IPS DF 19.7 (cell line): Measurements from ENCODE around the gene DLG1.

ENCODE experiments used
- DNase-seq: peaks from one replicate; pipeline ENCODE4 v3.0.0-alpha.2; 2013; ENCODE audit warnings: low read depth, low spot score

Gene DLG1

GRCh38 chr3:197015790-197016736, 282.3 kb downstream of the DLG1 start:
- no peak for DNase-seq

GRCh38 chr3:197014942-197015575, 283.4 kb downstream of the DLG1 start:
- DNase-seq = no peak

- no peak for DNase-seq
Observed at GRCh38 chr3:197014024-197014423, 284.4 kb downstream of the DLG1 start.

- no peak for DNase-seq
Observed at GRCh38 chr3:197012540-197012883, 285.9 kb downstream of the DLG1 start.

- DNase-seq = no peak
Observed at GRCh38 chr3:197011780-197012539, 286.5 kb downstream of the DLG1 start.

GRCh38 chr3:197010556-197011351, 287.7 kb downstream of the DLG1 start:
- no peak for DNase-seq

- no peak for DNase-seq
Observed at GRCh38 chr3:197009532-197010019, 288.8 kb downstream of the DLG1 start.

- DNase-seq = no peak
Observed at GRCh38 chr3:197008436-197009209, 289.8 kb downstream of the DLG1 start.

- no peak for DNase-seq
Observed at GRCh38 chr3:197007953-197008352, 290.5 kb downstream of the DLG1 start.

- no peak for DNase-seq
Observed at GRCh38 chr3:197007296-197007940, 291.0 kb downstream of the DLG1 start.

GRCh38 chr3:197006860-197007259, 291.6 kb downstream of the DLG1 start:
- DNase-seq = no peak

GRCh38 chr3:197006446-197006845, 292.0 kb downstream of the DLG1 start:
- DNase-seq = no peak

GRCh38 chr3:197003461-197004385, 294.7 kb downstream of the DLG1 start:
- no peak for DNase-seq

- DNase-seq = no peak
Observed at GRCh38 chr3:197002701-197003454, 295.5 kb downstream of the DLG1 start.

- DNase-seq = no peak
Observed at GRCh38 chr3:197001972-197002700, 296.3 kb downstream of the DLG1 start.

- DNase-seq = no peak
Observed at GRCh38 chr3:197001106-197001971, 297.1 kb downstream of the DLG1 start.

GRCh38 chr3:197000211-197000610, 298.2 kb downstream of the DLG1 start:
- no peak for DNase-seq
